ENCODE measurements around the gene APOLD1.
"Not testable (repeated sequence)": the region's sequence is repeated elsewhere in the genome, so short reads cannot be mapped to it uniquely, and the experiment has no call there.

The APOLD1 gene

DNA sequence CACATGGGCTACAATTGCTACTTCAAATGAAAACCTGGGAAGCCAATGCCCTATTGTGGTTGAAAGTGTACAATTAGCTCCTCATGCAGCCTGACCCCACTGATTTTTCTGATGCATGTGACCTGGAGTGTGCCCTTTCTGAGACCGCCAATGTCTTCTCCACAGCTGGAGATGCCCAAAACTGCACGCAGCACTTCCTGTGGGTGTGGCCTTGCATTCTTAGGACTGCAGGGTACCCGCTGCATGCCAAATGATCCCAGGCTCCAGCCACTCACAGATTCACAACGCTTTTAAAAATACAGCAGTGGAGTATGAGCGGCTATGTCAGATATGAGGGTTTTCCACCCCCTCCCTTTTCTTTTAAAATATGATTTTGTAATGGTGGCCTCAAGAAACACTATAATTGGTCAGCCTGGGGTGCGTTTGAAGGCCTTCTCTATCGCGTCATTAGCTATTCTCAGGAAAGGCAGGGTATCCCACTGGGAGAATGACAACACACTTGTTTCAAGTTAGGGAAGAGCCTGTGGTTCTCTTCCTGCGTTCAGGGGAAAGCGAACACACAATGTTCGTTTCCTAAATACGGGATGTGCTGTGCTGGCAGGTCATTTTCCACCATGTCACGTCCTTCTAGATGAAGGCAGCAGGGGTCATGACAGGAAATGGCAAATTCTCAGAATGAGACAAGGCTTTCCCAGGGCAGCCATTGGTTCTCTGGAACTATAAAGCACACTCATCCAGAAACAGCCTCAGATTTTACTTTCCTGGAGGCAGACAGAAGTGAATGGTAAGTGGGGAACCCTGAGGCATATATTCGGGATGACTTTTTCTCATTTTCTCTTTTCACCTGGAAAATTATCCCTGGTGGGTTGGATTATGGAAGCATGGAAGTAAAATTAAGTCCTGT lies at the start of gene APOLD1:
TSS of gene APOLD1 (plus strand) at position 749 of the 904 bp plus-strand sequence. CDS start at position 782, 33 bp downstream.
- Mint-ChIP-seq H3K27me3 (no peaks in the 10 kb centered on the region), H3K36me3 (no peaks in the 10 kb centered on the region), H3K27ac (peak within 1 kb of the TSS; percentile 94), H3K9me3 (no peaks in the 10 kb centered on the region), H3K4me3 (peak within 1 kb of the TSS; percentile 90), H3K4me1 (peaks cover 33% of the 10 kb centered on the region)
- ATAC-seq: no peak

- peak; percentile 89 for ATAC-seq
- H3K9me3 Mint-ChIP-seq: no peaks in the 10 kb centered on the region
- H3K27me3 Mint-ChIP-seq: no peaks in the 10 kb centered on the region
- H3K4me1 Mint-ChIP-seq: peaks cover 33% of the 10 kb centered on the region
- H3K4me3 Mint-ChIP-seq: peak overlapping the region; percentile 65
- H3K27ac Mint-ChIP-seq: peak overlapping the region; percentile 81
- H3K36me3 Mint-ChIP-seq: peaks cover 5% of the 10 kb centered on the region
Observed at GRCh38 chr12:12736759-12737676, 48.4 kb upstream of the APOLD1 start.

GRCh38 chr12:12738152-12738551 lies 47.3 kb upstream of the APOLD1 start:
- H3K27me3 Mint-ChIP-seq, H3K9me3 Mint-ChIP-seq, ATAC-seq, H3K4me3 Mint-ChIP-seq, H3K36me3 Mint-ChIP-seq, H3K27ac Mint-ChIP-seq: not testable (repeated sequence)
- peaks cover 33% of the 10 kb centered on the region for H3K4me1 Mint-ChIP-seq

DNA sequence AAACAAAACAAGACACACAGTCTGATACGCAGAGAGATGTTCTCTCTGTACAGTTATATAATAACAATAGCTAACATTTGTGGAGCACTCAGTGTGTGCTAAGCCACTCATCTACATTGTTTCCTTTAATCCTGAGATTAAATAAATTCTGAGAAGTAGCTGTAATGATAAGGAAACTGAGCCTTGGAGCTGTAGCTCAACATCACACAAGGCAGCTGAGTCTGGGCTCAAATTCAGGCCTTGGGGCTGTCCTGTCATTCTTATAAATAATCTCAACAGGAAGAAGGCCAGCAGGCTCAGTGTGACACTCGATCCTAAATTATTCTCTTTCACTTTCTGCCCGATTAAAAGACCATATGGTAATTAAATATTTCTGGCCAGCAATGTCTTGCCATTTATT lies 43.8 kb upstream of the APOLD1 start:
- H3K4me1 Mint-ChIP-seq: peaks cover 21% of the 10 kb centered on the region
- H3K27me3 Mint-ChIP-seq: no peaks in the 10 kb centered on the region
- no peaks in the 10 kb centered on the region for H3K9me3 Mint-ChIP-seq
- no peak overlapping the region for H3K4me3 Mint-ChIP-seq
- peaks cover 10% of the 10 kb centered on the region for H3K36me3 Mint-ChIP-seq
- no peak for ATAC-seq
- H3K27ac Mint-ChIP-seq: no peak overlapping the region

GRCh38 chr12:12744546-12745305 lies 40.7 kb upstream of the APOLD1 start:
- Mint-ChIP-seq H3K4me1 (peaks cover 12% of the 10 kb centered on the region), H3K9me3 (no peaks in the 10 kb centered on the region), H3K4me3 (no peak overlapping the region), H3K27me3 (no peaks in the 10 kb centered on the region), H3K36me3 (peaks cover 5% of the 10 kb centered on the region), H3K27ac (no peak overlapping the region)
- no peak for ATAC-seq

- H3K27ac Mint-ChIP-seq: no peak overlapping the region
- no peaks in the 10 kb centered on the region for H3K9me3 Mint-ChIP-seq
- peaks cover 12% of the 10 kb centered on the region for H3K4me1 Mint-ChIP-seq
- no peak for ATAC-seq
- H3K27me3 Mint-ChIP-seq: no peaks in the 10 kb centered on the region
- H3K36me3 Mint-ChIP-seq: peaks cover 5% of the 10 kb centered on the region
- H3K4me3 Mint-ChIP-seq: no peak overlapping the region
Observed at GRCh38 chr12:12745576-12746211, 39.8 kb upstream of the APOLD1 start.

DNA sequence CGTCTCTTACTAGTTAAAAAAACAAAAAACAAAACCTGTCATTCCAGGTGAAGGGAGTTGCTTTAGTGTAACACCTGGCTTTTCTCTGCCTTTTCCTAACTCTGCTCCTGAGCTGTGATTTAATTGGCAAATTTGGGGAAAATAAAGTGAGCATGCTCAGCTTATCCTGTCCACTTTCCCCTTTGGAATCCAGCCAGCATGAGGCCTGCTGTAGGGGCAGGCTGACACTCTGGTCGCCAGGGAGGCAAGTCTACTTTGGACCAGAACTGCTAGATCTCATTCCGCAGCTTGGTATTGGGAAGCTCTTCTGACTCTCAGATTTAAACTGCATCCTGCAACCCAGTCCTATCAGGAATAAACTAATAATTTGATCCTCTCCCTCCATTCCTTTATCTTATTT lies 38.2 kb upstream of the APOLD1 start:
- H3K9me3 Mint-ChIP-seq: no peaks in the 10 kb centered on the region
- H3K36me3 Mint-ChIP-seq: peaks cover 10% of the 10 kb centered on the region
- no peak overlapping the region for H3K27ac Mint-ChIP-seq
- no peaks in the 10 kb centered on the region for H3K27me3 Mint-ChIP-seq
- peaks cover 12% of the 10 kb centered on the region for H3K4me1 Mint-ChIP-seq
- H3K4me3 Mint-ChIP-seq: no peak overlapping the region
- no peak for ATAC-seq

- Mint-ChIP-seq H3K4me3 (no peak overlapping the region), H3K27ac (no peak overlapping the region), H3K9me3 (no peaks in the 10 kb centered on the region), H3K27me3 (no peaks in the 10 kb centered on the region), H3K4me1 (peaks cover 12% of the 10 kb centered on the region), H3K36me3 (peaks cover 10% of the 10 kb centered on the region)
- ATAC-seq: no peak
Observed at GRCh38 chr12:12748044-12748443, 37.4 kb upstream of the APOLD1 start.

- Mint-ChIP-seq H3K4me3 (no peak overlapping the region), H3K27ac (no peak overlapping the region), H3K9me3 (no peaks in the 10 kb centered on the region), H3K4me1 (peaks cover 12% of the 10 kb centered on the region), H3K36me3 (peaks cover 5% of the 10 kb centered on the region), H3K27me3 (no peaks in the 10 kb centered on the region)
- no peak for ATAC-seq
Observed at GRCh38 chr12:12749433-12749832, 36.0 kb upstream of the APOLD1 start.

GRCh38 chr12:12755923-12756322 lies 29.5 kb upstream of the APOLD1 start:
- H3K4me3 Mint-ChIP-seq: no peak overlapping the region
- H3K36me3 Mint-ChIP-seq: peaks cover 3% of the 10 kb centered on the region
- H3K4me1 Mint-ChIP-seq: no peaks in the 10 kb centered on the region
- no peak for ATAC-seq
- H3K27ac Mint-ChIP-seq: no peak overlapping the region
- H3K27me3 Mint-ChIP-seq: no peaks in the 10 kb centered on the region
- no peaks in the 10 kb centered on the region for H3K9me3 Mint-ChIP-seq

- H3K36me3 Mint-ChIP-seq: peaks cover 5% of the 10 kb centered on the region
- no peaks in the 10 kb centered on the region for H3K27me3 Mint-ChIP-seq
Observed at GRCh38 chr12:12757121-12757520, 28.3 kb upstream of the APOLD1 start.

GRCh38 chr12:12759234-12759915 lies 26.1 kb upstream of the APOLD1 start:
- H3K27ac Mint-ChIP-seq: no peak overlapping the region
- H3K36me3 Mint-ChIP-seq: peaks cover 7% of the 10 kb centered on the region
- no peaks in the 10 kb centered on the region for H3K27me3 Mint-ChIP-seq
- H3K4me3 Mint-ChIP-seq: no peak overlapping the region
- H3K4me1 Mint-ChIP-seq: no peaks in the 10 kb centered on the region
- no peak for ATAC-seq
- no peaks in the 10 kb centered on the region for H3K9me3 Mint-ChIP-seq

More at GRCh38 chr12:12757121-12757520, 28.3 kb upstream of the APOLD1 start:
- ATAC-seq: no peak
- Mint-ChIP-seq H3K4me3 (no peak overlapping the region), H3K9me3 (no peaks in the 10 kb centered on the region), H3K27ac (no peak overlapping the region), H3K4me1 (no peaks in the 10 kb centered on the region)

DNA sequence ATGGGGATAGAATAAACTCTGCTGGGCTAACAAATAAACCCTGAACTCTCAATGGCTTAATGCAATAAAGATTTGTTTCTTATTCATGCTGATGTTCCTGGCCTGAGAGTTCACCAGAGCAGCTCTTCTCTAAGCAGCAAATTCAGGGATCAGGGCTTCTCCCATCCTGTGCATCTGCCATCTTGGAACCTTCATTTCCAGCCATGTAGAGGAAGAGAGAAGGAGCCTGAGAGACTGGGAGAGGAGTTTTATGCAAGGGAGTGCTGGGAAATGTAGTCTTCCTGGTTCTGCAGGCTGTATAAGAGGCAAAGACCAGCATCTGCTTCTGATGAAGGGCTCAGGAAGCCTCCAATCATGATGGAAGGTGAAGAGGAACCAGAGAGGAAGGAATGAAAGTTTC lies 20.6 kb upstream of the APOLD1 start:
- Mint-ChIP-seq H3K9me3 (peaks cover 2% of the 10 kb centered on the region), H3K4me3 (no peak overlapping the region), H3K36me3 (peaks cover 15% of the 10 kb centered on the region), H3K27me3 (no peaks in the 10 kb centered on the region), H3K4me1 (no peaks in the 10 kb centered on the region), H3K27ac (no peak overlapping the region)
- no peak for ATAC-seq

- Mint-ChIP-seq H3K27ac (no peak overlapping the region), H3K4me3 (no peak overlapping the region), H3K36me3 (no peaks in the 10 kb centered on the region), H3K27me3 (no peaks in the 10 kb centered on the region), H3K4me1 (no peaks in the 10 kb centered on the region), H3K9me3 (peaks cover 3% of the 10 kb centered on the region)
- no peak for ATAC-seq
Observed at GRCh38 chr12:12770262-12770661, 15.2 kb upstream of the APOLD1 start.

Data from stimulated activated memory B cell treated with anti-CD40 and anti-IgM and Interleukin-4, amounts not matched to agents 10 μg/mL and 1 μg/mL and 100 μg/mL, for 72 hours (primary cell).